ENCODE measurements around the gene TCF20. TPM values are rescaled to one million over a fixed set of nuclear protein-coding genes. Genes with fewer than 3 reads are reported as not detected.

The TCF20 gene
- total RNA-seq, 1 experiment from 2014 or later = 41.4 TPM

DNA sequence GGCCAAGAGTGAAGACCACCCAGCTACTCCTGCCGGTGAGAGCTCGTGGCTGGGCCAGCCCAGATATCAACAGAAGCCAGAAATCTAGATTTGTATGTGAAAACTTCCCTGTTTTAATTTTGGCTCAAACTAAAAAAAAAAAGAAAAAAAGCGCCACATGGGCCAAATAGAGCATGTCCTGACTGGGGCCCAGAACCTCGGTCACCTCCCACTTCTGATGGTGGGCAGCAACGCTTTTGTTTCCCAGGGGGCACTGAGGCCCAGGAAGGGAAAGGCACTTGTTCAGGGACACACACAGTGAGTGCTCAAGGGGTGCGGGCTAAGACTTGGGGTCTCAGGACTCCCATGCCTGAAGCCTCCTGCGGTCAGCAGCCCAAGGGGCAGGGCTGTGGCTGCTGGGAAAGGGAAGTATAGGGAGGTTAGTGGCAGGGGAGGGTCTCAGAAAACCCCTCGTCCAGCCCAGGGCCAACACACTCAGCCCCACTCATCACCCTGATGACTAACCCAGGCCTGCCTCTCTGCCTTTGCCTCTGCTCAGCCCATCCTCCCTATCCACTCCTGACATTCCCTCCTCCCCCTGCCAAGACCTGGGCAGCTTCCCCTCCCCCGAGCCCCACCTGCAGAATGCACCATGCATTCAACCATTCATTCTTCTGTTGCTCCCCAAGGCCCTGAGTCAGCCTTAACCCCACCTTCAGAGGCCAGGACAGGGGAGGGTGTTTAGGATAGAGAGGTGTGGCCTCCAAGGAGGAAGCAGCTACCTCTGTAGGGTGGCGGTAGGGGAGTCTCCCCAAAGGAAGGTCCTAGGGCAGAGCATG is 30.0 kb upstream of the TCF20 start:
- no peak for DNase-seq (ENCODE audit: low read depth)

DNA sequence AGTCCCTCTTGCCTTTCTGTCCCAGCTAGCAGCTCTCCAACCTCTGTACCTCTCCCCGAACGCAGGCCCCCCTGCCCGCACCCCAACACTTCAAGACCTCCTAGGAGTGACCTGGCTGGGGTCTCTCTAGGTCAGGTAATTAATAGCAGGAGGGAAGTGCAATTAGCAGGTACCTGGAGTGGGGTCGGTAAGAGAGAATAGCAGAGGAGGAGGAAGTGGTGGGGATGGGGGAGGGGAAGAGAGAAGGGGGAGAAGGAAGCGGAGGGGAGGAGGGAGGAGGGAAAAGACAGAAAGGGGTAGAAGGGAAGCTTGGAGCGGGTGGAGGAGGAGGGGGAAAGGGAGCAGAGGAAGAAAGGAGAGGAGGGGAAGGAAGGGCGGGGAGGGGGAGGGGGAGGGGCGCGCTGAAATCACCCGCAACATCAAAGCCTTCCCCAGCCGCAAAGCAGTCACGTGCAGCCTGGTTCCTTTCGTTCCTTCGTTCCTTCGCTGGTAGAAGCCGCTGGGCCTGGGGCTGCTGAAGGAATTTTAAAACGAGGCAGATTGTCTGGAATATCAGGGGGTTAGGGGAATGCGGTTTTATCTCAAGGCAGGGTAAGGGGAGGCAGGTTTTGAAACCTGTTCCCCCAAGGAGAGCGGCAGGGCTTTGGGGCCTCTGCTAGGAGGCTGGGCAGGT is 29.3 kb upstream of the TCF20 start:
- no peak for DNase-seq (ENCODE audit: low read depth)

DNA sequence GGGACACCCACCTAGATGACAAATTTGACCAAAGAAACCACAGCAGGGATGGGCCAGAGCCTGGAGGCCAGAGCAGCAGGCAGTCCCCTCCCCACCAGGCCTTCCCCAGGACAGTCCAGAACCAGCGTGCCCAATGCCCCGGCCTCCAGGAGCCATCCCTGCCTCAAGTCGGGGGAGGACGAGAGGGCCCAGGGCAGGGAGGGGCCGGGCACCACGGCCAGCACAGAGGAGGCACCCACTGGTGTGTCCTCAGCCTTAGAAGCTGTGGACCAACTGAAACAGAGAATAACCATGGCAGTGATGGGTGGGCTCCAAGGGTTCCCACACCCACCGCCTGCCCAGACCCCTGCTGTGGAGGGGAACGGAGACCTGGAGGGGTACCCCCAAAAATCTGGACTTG is 28.3 kb upstream of the TCF20 start:
- no peak for DNase-seq (ENCODE audit: low read depth)

DNA sequence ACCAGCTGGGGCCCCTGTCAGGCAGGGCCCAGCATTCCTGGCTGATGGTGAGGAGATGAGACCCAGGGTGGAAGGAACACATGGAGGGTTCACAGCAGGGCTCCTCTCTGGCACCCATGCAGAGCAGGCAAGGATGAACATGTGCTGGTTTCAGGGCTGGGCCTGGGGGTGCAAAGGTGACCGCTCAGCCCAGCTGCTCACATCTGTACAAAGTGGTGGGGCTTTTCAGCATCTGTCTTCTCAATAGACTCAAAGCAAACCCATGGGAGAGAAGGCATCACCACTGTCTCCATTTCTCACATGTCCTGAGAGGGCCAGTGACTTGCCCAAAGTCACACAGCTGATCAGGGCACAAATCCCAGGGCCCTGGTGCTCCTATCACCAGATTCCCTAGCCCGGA is 27.3 kb upstream of the TCF20 start:
- DNase-seq (ENCODE audit: low read depth) = no peak

DNA sequence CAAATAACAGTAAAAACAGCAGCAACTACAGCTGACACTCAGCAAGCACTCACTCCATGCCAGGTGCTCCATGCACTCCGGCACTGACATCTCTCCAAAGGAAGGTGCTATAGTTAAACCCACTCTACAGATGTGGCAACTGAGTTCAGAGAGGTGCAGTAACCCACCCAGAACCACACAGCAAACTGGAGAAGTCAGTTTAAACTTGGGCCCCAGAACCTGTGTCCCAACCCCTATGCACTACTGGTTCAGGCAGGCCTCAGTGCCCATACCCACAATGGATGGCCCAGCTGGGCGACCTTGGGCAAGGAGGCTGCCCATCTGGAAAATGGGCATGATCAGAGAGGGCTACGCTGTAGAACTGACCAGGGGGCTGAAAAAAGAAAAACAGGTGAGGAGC is 26.4 kb upstream of the TCF20 start:
- DNase-seq (ENCODE audit: low read depth) = no peak

DNA sequence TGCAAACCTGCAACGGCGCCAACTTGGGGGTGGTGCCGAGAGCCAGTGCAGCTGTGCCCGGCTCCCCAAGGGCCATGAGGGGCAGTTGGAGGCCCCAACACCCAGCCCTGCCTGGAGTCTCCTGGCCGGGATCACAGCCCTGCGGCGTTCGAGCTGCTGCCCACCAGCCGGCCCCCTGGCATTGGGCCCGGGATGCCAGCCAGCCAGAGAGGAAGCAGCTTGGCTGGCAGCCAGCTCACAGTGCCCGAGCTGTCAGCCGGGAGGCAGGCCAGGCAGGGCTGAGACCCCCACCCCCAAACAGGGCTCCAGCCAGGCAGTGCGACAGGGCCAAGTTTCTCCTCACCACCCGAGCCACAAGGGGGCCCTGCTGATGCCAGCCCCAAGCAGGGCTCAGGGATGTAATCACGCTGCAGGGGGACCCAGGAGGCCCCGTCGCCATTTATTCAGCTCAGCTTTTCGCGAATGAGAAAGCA is 26.0 kb upstream of the TCF20 start:
- peak; percentile 21 for DNase-seq (ENCODE audit: low read depth)

DNA sequence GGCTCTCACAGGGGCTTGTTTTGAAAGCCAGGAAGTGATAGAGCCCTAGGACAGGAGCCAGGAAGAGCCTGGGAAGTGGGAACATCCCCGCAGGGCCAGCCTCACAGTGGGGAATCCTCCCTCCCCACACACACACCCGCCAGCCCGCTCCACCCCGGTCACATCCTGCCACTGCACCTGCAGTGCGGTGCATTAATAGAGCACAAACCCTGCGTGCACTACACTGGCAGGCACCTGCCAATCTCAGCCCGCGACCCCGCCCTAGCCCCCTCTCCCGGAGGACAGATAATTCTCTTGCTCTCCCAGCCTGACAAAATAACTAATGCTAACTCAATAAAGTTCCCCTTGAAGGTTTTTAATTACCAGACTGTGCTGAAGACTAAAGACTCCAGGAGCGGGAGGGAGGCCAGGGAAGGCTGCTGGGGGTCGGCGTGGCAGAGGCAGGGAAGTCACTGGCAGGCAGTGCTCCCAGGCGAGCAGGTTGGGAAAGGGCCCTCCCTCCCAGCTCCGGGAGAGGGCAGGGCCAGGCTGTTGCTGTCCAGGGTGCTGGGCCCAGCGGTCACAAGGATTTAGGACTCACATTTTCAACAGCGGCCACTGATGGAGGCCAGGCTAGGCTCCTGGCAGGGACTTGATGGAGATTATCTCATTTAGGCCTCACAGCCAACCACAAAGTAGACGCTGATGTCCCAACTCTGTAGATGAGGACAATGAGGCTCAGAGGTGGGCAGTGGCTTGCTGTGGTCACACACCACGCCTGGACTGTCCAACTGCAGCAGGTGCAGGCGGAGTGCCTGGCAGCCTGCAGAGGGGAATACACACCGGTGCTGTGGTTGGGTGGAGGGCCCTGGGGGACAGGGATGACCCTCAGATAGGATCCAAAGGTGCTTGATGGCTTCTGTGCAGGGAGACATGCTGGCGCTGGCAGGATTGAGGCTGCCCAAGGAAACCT is 23.9 kb upstream of the TCF20 start:
- DNase-seq (ENCODE audit: low read depth) = peak; percentile 39

DNA sequence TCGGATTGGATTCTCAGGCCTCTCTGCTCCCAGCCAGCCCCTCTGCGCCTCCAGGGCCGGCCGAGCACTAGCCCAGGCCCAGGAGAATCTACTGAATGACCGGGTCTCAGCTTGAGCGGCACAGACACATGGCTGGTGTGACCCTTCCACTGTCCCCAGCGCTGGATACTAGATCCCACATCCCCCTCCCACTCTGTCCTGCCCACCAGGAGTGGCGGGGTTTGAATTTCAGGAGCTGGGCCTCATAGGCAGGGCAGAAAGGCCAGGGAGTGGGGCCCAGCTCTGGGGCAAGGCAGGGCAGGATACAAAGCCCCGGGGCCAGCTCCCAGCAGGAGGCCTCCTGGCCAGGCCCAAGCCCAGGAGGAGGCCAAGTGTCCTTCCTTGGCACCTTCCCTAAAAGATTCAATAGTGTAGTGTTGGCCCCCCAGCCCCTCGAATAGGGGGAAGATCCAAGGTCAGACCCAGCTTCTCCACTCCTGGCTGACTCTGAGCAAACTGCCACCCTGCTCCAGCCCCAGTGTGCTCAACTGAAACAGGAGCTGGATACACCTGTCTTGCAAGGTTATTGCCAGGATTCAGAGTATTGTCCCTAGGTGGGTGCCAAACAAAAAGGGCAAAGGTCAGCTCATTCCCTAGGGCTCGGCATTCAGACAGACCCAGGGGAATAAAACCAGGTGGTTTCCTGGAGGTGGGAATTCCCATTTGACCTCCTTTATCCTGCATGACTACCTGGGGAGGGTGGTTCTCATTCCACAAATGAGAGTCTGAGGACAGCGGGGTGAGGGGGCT is 22.5 kb upstream of the TCF20 start:
- DNase-seq (ENCODE audit: low read depth) = no peak

DNA sequence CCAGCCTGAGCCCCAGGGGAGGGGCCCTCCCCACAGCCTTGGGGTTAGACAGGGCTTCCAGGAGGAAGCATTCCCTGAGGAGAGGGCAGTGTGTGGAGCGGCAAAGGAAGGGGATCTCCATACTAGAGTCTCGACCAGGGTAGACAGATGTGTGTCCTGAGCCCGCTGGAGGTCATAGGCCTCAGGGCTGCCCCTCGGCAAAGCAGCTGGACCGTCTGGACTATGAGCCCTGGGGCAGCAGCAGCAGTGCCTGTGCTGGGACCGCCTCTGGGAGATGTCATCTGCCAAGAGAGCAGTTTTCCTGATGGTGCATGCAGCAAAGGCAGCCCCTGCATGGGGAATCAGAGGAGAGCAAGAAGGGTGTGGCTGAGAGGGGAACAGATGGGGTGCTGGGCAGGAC is 20.8 kb upstream of the TCF20 start:
- no peak for DNase-seq (ENCODE audit: low read depth)

DNA sequence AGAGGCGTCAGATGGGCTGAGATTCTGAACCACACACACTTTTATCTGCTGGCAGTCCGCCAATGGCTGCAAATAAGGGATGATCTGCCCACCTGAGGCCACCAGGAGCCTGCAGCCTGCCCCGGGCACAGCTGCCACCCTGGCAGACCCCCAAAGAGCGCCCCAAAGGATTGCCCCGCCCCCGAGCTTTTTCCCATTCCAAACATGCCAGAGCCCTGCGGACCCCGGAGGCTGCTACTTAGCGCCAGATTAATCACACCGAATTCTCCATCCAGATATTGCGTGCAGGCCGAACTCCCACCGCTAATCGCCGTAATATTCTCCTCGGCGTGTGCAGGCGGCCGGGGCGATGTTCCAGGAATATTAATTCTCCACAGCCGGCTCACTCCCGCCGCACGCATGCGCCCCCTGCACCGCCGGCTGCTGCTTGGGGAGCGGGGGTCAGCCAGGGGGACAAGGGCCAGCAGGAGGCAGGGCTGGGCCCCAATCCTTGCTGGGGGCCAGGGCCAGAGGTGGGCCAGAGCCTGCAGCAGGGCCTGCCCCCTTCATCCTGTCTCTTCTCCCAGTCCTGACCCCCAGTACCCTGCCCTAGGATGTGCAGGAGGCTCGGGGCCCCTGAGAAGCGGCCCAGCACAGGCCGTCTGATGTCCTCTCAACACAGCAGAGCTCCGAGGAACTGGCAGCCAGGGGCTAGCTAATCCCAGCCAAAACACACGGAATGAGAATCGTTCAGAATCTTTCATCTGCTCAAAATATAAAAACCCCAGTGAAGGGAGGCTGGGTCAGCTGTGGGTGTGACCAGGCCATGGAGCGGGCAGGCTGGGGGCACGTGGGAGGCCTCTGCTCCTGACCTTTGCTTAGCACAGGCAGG is 19.5 kb upstream of the TCF20 start:
- DNase-seq (ENCODE audit: low read depth) = no peak

DNA sequence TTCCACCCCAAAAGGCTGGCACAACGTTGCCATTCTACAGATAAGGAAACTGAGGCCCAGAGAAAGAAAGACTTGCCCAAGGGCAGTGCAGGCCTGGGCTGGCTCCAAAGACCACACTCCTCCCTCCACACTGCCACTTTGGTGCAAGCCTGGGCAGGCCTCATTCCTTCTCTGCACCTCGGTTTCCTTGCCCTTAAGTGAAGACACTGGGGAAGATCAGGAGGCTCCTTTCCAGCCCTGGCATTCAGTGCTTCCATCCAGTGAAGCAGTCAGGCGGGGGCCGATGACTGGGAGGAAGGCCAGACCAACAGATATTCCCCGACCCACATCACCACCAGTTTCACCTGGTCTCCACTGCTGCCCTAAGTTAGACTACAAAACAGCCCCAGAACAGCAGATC is 18.3 kb upstream of the TCF20 start:
- no peak for DNase-seq (ENCODE audit: low read depth)

DNA sequence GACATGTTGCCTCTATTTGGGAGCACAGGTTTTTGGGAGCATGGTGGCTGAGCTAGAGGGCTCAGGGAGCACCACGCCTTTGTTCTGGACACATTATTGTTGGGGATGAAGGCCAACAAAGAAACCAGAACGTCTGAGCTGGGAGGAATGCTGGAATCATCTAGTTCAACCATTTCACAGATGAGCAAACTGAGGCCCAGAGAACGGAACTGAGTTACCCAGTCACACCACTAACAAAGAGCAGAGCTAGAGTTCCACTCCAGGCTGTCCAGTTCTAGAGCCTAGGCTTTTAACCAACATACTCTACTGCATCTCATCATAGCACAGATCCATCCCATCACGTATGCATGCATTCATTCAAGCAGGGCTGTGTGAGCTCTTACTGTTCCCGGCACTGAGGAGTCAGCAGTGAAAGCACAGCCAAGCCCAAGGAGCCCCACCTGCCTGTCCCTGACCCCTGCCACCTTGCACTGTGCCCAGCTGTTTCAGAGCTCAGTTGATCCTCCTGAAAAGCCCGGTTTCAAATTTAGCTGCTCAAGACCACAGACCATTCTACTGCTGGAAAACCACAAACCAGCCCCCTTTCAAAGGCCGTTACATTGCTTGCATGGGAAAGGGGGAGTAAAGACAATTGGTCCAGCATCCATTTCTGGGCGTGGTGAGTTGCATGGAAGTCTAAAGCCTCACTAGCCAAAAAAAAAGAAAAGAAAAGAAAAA is 16.9 kb upstream of the TCF20 start:
- no peak for DNase-seq (ENCODE audit: low read depth)

DNA sequence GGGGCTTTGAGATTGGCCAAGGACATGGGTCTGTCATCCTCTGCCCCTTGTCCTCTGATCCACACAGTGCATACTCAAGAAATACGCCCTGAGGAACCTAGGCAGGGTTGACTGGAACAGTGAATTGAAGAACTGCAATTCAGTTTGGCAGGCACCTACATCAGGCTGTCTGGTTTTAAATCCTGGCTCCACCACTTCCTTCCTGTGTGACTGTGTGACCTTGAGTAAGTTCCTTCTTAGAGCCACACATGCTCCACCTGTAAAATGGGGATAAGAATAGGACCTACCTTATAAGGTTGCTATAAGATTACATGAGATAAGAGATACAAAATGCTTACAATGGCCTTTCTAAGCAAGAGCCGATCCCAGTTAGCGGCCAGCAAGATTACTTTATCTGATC is 15.8 kb upstream of the TCF20 start:
- DNase-seq (ENCODE audit: low read depth) = no peak

DNA sequence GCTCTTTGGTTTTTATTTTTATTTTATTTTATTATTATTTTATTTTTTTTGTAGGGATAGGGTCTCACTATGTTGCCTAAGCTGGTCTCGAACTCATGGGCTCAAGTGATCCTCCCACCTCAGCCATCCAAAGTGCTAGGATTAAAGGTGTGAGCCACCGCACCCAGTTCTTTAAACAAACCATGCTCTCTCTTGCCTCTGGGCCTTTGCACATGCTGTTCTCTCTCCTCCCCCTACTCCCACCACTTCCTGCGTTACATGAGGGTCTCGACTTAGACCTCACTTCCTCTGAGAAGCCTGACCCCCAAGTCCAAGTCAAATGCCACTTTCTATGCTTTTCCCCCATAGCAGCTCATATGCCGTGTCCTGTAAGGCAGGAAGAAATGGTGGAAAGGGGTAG is 15.2 kb upstream of the TCF20 start:
- no peak for DNase-seq (ENCODE audit: low read depth)

DNA sequence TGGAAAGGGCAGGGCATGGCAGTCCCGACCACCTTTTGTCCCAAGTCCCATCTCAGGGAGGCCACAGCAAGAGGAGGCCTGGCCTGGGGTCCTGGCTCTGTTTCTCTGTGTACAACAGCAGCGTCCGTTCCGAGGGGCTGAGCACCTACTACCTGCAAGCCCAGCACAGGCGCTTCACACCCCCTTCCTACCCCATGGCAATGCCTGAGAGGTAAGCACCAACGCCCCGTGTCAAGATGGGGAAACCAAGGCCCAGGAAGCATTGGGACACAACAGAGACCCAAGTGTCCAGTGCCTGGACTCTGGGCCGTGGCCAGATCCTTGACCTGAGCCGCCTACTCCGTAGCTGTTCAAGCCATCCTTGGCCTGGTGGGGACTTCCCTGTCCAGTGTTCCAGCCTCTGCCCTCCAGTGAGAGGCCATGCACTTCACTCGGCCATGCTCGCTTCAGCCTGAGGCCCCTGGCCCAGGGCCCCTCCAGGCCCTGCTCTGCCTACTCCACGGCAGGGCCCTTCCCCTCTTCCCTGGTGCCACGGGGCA is 14.3 kb upstream of the TCF20 start:
- no peak for DNase-seq (ENCODE audit: low read depth)

DNA sequence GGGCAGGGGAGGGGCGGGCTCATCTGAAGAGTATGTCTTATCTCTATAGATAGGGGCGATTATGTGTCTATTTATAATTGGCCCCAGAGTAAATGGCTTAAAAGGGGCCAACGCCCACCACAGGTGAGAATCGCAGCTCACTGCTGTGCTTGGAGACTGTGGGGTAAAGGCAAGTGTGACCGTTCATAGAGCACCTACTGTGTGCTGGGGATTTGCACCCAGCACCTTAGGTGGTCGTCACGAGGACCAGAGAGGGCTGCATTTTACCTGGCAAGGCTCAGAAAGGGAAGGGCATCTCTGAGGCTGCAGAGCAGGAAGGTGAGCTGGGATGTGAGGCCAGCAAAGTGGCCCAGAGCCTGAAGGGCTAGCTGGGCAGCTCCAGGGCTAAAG is 13.7 kb upstream of the TCF20 start:
- DNase-seq (ENCODE audit: low read depth) = no peak

DNA sequence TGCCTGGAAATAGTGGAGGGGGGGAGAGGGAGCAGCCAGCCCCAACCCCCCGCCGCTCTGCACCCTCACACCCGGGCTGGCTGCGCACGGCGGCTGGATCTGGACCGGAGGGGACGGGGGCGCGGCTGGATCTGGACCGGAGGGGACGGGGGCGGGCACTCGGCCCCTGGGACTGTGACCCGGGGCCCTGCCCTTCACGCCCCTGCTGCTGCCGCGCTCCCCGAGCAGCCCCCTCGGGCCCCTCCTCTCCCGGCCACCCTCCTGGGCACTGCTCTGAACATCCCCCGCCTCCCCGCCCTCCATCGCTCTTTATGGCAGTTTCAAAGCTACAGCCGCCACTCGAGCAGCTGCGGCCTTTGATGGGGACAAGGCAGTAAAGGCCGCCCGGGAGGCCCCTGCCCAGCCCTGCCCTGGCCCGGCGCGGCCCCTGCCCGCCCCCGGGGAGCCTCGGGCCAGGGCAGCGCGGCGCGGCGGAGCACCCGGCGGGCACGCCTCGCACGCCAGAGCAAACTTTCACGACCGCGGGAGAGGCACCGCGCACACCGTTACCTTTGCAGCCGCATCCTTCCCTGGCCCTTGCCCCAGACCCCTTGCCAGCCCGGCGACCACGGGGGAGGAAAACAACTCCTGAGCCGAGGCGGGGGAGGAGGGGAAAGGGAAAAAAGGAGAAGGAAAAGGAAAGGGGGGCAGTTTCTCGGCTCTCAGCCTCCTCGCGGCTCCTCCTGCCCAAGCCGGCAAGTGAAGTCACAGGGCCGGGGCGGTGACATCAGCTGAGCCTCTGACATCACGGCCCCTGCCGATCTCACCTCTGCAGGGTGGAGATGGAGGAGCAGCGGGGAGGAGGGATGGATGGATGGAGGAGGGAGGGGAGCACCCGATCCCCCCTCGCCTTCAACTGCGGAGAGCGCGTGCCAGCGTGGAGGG is 13.1 kb upstream of the TCF20 start:
- no peak for DNase-seq (ENCODE audit: low read depth)

DNA sequence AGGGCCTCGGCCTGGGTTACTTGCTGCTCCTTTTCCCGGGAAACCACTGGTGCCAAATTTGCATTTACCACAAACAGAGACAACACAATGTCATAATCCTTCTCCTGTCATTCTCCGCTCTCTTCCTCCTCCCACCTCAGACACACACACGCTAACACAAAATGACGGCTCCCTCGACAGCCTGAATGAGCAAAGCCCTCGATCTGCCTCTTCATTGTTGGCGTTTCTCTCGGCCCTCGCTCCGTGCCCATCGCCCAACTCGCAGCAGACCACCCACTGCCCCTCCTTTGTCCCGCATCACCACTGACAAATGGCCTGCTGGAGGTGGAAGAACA is 12.5 kb upstream of the TCF20 start:
- no peak for DNase-seq (ENCODE audit: low read depth)

Measured in HT1080 (cell line).